HepG2 (cell line): ENCODE data around the gene DNAJC5. TPM values are rescaled to one million over a fixed set of nuclear protein-coding genes. Genes with fewer than 3 reads are reported as not detected.

Experiments
- AKAP8 ChIP-seq: sonication (generic); formaldehyde crosslinking; IDR thresholded peaks from 2 replicates; pipeline ENCODE4 v1.5.1; 2020; ENCODE audit warnings: mild to moderate bottlenecking, missing genetic modification reagents
- AKNA ChIP-seq: sonication (generic); formaldehyde crosslinking; IDR thresholded peaks from 2 replicates; pipeline ENCODE4 v1.4.0; 2020; ENCODE audit warnings: missing genetic modification reagents, borderline replicate concordance
- DMAP1 ChIP-seq: IDR thresholded peaks from 2 replicates; pipeline ENCODE4 v1.6.1; 2016
- DRAP1 ChIP-seq: IDR thresholded peaks from 2 replicates; pipeline ENCODE4 v1.6.1; 2016; ENCODE audit warnings: missing genetic modification reagents, missing compliant biosample characterization
- EEA1 ChIP-seq: sonication (generic); formaldehyde crosslinking; IDR thresholded peaks from 2 replicates; pipeline ENCODE4 v1.5.1; 2020; ENCODE audit warnings: mild to moderate bottlenecking, missing genetic modification reagents, borderline replicate concordance
- ETV5 ChIP-seq: IDR thresholded peaks from 2 replicates; pipeline ENCODE4 v1.6.1; 2018; ENCODE audit warnings: missing biosample characterization, missing genetic modification reagents, inconsistent platforms, borderline replicate concordance
- FOXA1 ChIP-seq, 2 experiments: fragments of 450-650 bp in 1 of 2; sonication (generic) in 1 of 2; formaldehyde crosslinking in 1 of 2; IDR thresholded peaks; 2 replicates each; pipeline versions ENCODE4 v1.4.0 to v1.6.1; 2016 to 2020; ENCODE audit warnings: missing genetic modification reagents in 1 of 2
- HMG20A ChIP-seq: IDR thresholded peaks from 2 replicates; pipeline ENCODE4 v1.6.1; 2016; ENCODE audit warnings: borderline replicate concordance
- HOXA5 ChIP-seq: sonication (generic); formaldehyde crosslinking; IDR thresholded peaks from 2 replicates; pipeline ENCODE4 v1.4.0; 2020; ENCODE audit warnings: missing genetic modification reagents
- IRF9 ChIP-seq: sonication (generic); formaldehyde crosslinking; IDR thresholded peaks from 2 replicates; pipeline ENCODE4 v1.8.0; 2022; ENCODE audit warnings: missing genetic modification reagents, mild to moderate bottlenecking, borderline replicate concordance
- PHF21A ChIP-seq: sonication (generic); formaldehyde crosslinking; IDR thresholded peaks from 2 replicates; pipeline ENCODE4 v1.5.0; 2020; ENCODE audit warnings: mild to moderate bottlenecking, missing genetic modification reagents
- SIN3B ChIP-seq: fragments of 150-350 bp; IDR thresholded peaks from 2 replicates; pipeline ENCODE4 v1.6.1; 2014; ENCODE audit warnings: low read length
- TCF12 ChIP-seq, 2 experiments: fragments of 450-650 bp in 1 of 2; sonication (generic) in 1 of 2; formaldehyde crosslinking in 1 of 2; IDR thresholded peaks; 2 replicates each; pipeline versions ENCODE4 v1.6.1 to v1.8.0; 2017 to 2022; ENCODE audit warnings: antibody characterized with exemption in 1 of 2, mild to moderate bottlenecking in 1 of 2, missing genetic modification reagents in 1 of 2, moderate library complexity in 1 of 2
- ZNF317 ChIP-seq: sonication (generic); formaldehyde crosslinking; IDR thresholded peaks from 2 replicates; pipeline ENCODE4 v1.5.0; 2020; ENCODE audit warnings: mild to moderate bottlenecking, missing genetic modification reagents
- ZNF331 ChIP-seq: sonication (generic); formaldehyde crosslinking; IDR thresholded peaks from 2 replicates; pipeline ENCODE4 v1.4.0; 2020; ENCODE audit warnings: missing genetic modification reagents
- ZNF451 ChIP-seq: sonication (generic); formaldehyde crosslinking; IDR thresholded peaks from 2 replicates; pipeline ENCODE4 v1.5.0; 2020; ENCODE audit warnings: mild to moderate bottlenecking, missing genetic modification reagents
- ZNF569 ChIP-seq: sonication (generic); formaldehyde crosslinking; IDR thresholded peaks from 2 replicates; pipeline ENCODE4 v1.5.0; 2020; ENCODE audit warnings: mild to moderate bottlenecking, missing genetic modification reagents, moderate library complexity, borderline replicate concordance
- ZNF644 ChIP-seq: IDR thresholded peaks from 2 replicates; pipeline ENCODE4 v1.6.1; 2016; ENCODE audit warnings: low read depth
- ZNF768 ChIP-seq: sonication (generic); formaldehyde crosslinking; IDR thresholded peaks from 2 replicates; pipeline ENCODE4 v1.4.0; 2020; ENCODE audit warnings: missing genetic modification reagents
- ZNF784 ChIP-seq: sonication (generic); formaldehyde crosslinking; IDR thresholded peaks from 2 replicates; pipeline ENCODE4 v1.5.1; 2020; ENCODE audit warnings: missing genetic modification reagents, mild to moderate bottlenecking, borderline replicate concordance
- polyA plus RNA-seq, 8 experiments: library from polyadenylated mRNA; depleted of rRNA in 3 of 8; stranded (reverse) in 7 of 8; unstranded in 1 of 8; fragments of >200 nt; fragmentation: Illumina TruSeq in 4 of 8; extraction: Trizol in 4 of 8; gene quantifications; 2 replicates each; pipeline versions ENCODE4 v1.2.1 to v1.2.3, GENCODE V29; 2011 to 2016; ENCODE audit warnings: low read depth in 4 of 8, missing spikeins in 1 of 8, mixed read lengths in 1 of 8; ENCODE audit not compliant: insufficient read depth in 1 of 8
- total RNA-seq, 5 experiments: library from RNA; depleted of rRNA; stranded (reverse); fragments of >200 nt; fragmentation: Illumina TruSeq; extraction: Trizol; gene quantifications; 2 replicates each; pipeline ENCODE4 v1.2.3, GENCODE V29; 2016; ENCODE audit warnings: low read depth in 1 of 5
- TF ChIP-seq, protein P1 (sequence below): IDR thresholded peaks from 2 replicates; pipeline ENCODE4 v1.6.1; 2016

Gene DNAJC5
- total and polyA plus RNA-seq, 2 of the 13 experiments (the other 11 are each of a cell fraction or from before 2014, with no cell fraction given) = 42.8 to 64.5 TPM

- 0 out of 2 replicates have a peak, but pooled peaks have one; percentile 76 for TF ChIP-seq AKNA (CRISPR knock-in tag)
- no peak; the same call in 1 of the 2 replicates for TF ChIP-seq ZNF317 (CRISPR knock-in tag)
- no peak for TF ChIP-seq FOXA1 (IDR thresholded peaks at IDR 0.05)
- no peak for TF ChIP-seq FOXA1 (CRISPR knock-in tag; IDR thresholded peaks at IDR 0.05)
- no peak for TF ChIP-seq ZNF569 (CRISPR knock-in tag)
- no peak for TF ChIP-seq EEA1
- no peak for TF ChIP-seq ZNF784
- no peak for TF ChIP-seq TCF12 (IDR thresholded peaks at IDR 0.05)
- peak; percentile 2; the same call in 1 of the 2 replicates for TF ChIP-seq TCF12 (CRISPR knock-in tag; IDR thresholded peaks at IDR 0.05)
- no peak; the same call in 1 of the 2 replicates for TF ChIP-seq HOXA5 (CRISPR knock-in tag)
- peak; percentile 66 for TF ChIP-seq ZNF768 (CRISPR knock-in tag)
- peak; percentile 23 for TF ChIP-seq ZNF451
- TF ChIP-seq PHF21A (CRISPR knock-in tag) = no peak
- peak; percentile 74; the same call in 1 of the 2 replicates for TF ChIP-seq ETV5 (CRISPR knock-in tag)
- TF ChIP-seq DMAP1 (CRISPR knock-in tag) = peak; percentile 60; the same call in 1 of the 2 replicates
- TF ChIP-seq, protein P1, sequence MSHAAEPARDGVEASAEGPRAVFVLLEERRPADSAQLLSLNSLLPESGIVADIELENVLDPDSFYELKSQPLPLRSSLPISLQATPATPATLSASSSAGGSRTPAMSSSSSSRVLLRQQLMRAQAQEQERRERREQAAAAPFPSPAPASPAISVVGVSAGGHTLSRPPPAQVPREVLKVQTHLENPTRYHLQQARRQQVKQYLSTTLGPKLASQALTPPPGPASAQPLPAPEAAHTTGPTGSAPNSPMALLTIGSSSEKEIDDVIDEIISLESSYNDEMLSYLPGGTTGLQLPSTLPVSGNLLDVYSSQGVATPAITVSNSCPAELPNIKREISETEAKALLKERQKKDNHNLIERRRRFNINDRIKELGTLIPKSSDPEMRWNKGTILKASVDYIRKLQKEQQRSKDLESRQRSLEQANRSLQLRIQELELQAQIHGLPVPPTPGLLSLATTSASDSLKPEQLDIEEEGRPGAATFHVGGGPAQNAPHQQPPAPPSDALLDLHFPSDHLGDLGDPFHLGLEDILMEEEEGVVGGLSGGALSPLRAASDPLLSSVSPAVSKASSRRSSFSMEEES = no peak
- peak; percentile 68; the same call in 1 of the 2 replicates for TF ChIP-seq IRF9 (CRISPR knock-in tag)
- TF ChIP-seq DRAP1 (CRISPR knock-in tag) = peak; percentile 77; the same call in 1 of the 2 replicates
- TF ChIP-seq SIN3B = no peak
- TF ChIP-seq ZNF644 = no peak
- TF ChIP-seq ZNF331 (CRISPR knock-in tag) = peak; percentile 51; the same call in 1 of the 2 replicates
- peak; percentile 83 for TF ChIP-seq AKAP8
- 0 out of 2 replicates have a peak, but pooled peaks have one; percentile 42 for TF ChIP-seq HMG20A (CRISPR knock-in tag)
Observed at GRCh38 chr20:63854069-63854765, 40.7 kb upstream of the DNAJC5 start (continued).
